ENCODE data around the gene COL8A1.

COL8A1 gene

DNA sequence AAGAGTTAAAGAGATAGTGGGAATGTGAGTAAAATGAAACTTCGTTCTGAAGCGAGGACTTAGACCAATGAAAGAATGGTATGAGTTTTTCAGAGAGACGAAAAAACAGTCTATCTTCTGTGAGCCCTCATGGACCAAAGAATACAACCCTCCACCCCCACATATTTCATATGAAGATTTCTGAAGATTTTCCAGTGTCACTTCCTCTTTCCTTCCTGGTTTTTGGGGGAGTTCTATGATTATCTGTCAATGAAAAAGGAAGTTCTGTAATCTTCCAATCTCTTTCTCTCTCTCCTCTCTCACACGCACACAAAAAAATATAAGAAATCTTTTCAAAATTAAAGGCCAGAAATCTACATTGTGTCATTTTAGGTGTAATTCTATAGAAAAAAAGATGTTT is 206.9 kb downstream of the COL8A1 start:
- no peak overlapping the region for H3K4me3 ChIP-seq (ENCODE audit: low read length)
- no peak for DNase-seq (ENCODE audit: low read depth)
- TF ChIP-seq, protein P1, sequence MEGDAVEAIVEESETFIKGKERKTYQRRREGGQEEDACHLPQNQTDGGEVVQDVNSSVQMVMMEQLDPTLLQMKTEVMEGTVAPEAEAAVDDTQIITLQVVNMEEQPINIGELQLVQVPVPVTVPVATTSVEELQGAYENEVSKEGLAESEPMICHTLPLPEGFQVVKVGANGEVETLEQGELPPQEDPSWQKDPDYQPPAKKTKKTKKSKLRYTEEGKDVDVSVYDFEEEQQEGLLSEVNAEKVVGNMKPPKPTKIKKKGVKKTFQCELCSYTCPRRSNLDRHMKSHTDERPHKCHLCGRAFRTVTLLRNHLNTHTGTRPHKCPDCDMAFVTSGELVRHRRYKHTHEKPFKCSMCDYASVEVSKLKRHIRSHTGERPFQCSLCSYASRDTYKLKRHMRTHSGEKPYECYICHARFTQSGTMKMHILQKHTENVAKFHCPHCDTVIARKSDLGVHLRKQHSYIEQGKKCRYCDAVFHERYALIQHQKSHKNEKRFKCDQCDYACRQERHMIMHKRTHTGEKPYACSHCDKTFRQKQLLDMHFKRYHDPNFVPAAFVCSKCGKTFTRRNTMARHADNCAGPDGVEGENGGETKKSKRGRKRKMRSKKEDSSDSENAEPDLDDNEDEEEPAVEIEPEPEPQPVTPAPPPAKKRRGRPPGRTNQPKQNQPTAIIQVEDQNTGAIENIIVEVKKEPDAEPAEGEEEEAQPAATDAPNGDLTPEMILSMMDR (conservative IDR thresholded peaks at IDR 0.05; ENCODE audit: low read depth, low read length): no peak

DNA sequence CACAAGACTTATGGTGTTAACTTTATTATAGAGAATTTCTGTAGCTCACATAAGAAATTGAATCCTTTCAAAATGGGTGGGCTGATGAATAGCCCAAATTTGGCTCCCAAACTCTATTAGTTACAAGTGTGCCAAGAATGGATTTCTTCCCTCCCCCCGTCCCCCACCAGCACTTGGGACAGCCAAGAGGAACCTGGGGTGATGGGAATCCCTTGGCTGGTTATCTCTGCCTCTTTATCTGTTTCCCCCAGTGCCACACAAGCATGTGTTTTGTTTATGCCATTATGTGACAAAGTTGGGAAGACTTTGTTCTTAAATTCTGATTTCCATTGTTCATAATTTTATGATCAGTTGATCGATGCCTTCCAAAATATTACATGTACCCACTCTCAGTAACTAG is 207.6 kb downstream of the COL8A1 start:
- DNase-seq (ENCODE audit: low read depth): no peak
- H3K4me3 ChIP-seq (ENCODE audit: low read length): no peak overlapping the region
- TF ChIP-seq, protein P1 (conservative IDR thresholded peaks at IDR 0.05; ENCODE audit: low read depth, low read length): no peak

DNA sequence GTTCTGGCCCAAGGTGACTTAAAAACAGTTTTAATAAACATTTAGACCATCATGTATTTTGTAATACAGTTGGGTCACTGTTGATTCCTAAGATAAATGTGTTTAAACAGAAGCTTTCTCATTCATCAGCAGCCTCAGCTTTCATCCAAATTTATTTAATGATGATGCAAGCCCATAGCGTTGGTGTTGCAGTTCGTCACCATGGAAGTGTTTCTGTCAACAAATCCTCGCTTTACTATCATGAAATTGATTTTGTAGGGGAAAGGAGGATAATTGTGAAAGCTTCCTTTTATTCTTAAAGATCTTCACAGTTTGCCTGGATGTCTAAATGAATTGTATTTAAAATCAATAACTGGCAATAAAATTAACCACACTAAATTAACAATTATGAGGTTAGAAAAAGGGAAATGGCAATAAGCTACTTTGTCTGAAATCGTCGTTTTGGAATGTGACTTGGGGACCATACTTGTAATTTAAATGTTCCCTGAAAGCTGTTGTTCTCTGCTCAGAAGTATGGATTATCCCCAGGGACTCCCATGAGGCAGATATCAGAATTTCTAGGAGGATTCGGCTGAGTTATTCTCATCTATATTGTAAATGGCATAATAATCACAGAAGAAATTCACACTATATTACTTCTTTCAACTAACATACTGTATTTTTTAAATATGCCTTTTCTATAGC is 208.2 kb downstream of the COL8A1 start:
- TF ChIP-seq, protein P1 (conservative IDR thresholded peaks at IDR 0.05; ENCODE audit: low read depth, low read length): no peak
- DNase-seq (ENCODE audit: low read depth): no peak
- H3K4me3 ChIP-seq (ENCODE audit: low read length): no peak overlapping the region

DNA sequence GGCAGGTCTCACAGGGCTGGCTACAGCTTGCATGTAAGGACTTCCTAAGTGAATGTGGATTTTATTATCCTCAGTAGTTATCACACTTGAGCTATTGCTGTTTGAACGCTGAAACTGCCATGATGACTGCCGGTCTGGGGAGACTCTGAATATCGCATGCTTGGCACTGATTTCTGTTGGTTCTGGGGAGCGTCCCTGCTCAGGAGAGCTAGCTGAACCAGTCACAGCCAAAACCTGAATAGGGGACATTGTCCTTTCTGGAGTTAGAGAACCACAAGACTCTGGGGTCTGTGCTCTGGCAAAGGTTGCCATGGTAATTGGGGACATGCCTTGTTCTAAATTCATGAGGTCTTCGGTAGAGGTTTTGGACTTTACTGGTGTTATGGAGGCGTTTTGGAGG is 210.0 kb downstream of the COL8A1 start:
- TF ChIP-seq, protein P1 (conservative IDR thresholded peaks at IDR 0.05; ENCODE audit: low read depth, low read length): no peak
- H3K4me3 ChIP-seq (ENCODE audit: low read length): no peak overlapping the region
- no peak for DNase-seq (ENCODE audit: low read depth)
